Inflammatory macrophage treated with lipopolysaccharide for 1 hour (primary cell): ENCODE results near the gene CHRNB1.

Source experiments
- DNase-seq, 2 donors: peaks; one replicate each; pipeline ENCODE4 v3.0.0-alpha.2; 2020 to 2022

Gene CHRNB1, protein sequence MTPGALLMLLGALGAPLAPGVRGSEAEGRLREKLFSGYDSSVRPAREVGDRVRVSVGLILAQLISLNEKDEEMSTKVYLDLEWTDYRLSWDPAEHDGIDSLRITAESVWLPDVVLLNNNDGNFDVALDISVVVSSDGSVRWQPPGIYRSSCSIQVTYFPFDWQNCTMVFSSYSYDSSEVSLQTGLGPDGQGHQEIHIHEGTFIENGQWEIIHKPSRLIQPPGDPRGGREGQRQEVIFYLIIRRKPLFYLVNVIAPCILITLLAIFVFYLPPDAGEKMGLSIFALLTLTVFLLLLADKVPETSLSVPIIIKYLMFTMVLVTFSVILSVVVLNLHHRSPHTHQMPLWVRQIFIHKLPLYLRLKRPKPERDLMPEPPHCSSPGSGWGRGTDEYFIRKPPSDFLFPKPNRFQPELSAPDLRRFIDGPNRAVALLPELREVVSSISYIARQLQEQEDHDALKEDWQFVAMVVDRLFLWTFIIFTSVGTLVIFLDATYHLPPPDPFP

DNA sequence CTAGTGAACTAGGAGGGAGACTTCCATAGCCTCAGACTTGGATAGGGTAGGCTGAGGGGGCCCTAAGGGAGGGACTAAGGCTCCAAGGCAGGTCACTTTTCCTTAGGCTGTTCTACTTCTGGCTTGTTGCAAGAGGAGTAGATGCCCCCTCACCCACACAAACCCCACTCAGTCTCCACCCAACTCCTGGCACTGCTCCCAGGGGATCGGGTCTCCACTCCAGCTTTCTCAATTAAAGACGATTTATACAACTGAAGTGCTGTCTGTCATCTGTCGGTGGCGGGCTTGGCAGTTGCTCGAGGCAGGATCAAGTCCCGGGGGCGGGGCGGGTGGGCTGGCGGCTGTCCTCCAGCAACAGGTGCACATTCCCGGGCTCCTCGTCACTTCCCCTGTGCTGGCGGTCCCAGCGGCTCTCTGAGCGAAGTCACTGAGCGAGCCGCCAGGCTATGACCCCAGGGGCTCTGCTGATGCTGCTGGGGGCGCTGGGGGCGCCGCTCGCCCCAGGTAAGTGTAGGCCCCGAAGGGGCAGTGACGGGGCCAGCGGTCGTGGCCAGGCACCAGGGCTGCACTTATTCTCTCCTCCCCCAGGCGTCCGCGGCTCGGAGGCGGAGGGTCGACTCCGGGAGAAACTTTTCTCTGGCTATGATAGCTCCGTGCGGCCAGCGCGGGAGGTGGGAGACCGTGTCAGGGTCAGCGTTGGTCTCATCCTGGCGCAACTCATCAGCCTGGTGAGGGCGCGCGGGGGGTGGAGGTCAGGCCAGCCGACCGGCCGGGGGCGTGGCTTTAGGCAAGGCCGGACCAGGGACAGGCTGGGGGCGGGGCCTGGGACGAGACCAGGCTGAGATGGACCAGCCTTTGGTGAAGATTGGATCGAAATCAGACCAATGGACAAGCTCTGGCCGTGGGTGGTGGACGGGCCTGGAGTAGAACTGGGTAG is at the start of gene CHRNB1:
Gene CHRNB1 (plus strand): TSS at position 380 of the 937 bp plus-strand sequence. CDS start 67 bp downstream, at position 447.
- DNase-seq, result peak; percentile 52 to 73

DNA sequence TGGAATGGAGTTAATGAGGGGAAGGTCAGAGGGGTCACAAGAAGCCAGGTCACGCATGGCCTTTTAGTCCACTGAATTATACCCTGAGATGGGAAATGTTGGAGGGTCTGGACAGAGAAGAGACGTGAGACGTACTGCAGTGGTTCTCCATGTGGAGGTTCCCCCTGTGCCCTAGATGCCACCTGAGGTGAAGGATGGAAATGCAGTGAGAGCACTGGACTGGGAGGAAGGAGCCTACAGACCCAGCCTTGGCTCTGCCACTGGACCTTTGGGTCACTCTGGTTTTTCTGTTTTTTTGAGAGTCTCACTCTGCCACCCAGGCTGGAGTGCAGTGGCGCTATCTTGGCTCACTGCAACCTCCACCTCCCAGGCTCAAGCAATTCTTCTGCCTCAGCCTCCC is 48.7 kb upstream of the CHRNB1 start:
- no peak for DNase-seq

DNA sequence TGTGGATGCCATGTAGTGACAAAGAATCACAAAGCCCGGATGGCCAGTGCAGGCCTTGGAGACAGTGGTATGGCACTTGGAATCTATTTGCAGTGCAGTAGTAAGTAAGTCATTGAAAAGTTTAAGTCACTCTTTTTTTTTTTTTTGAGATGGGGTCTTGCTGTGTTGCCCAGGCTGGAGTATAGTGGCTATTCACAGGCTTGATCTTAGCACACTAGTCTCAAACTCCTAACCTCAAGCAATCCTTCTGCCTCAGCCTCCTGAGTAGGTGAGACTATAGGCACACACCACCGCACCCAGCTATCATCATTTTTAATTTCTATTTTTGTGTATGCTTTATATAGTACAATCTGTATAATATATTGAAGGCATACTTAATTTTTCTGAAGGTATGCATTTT is 46.2 kb upstream of the CHRNB1 start:
- DNase-seq, result no peak

DNA sequence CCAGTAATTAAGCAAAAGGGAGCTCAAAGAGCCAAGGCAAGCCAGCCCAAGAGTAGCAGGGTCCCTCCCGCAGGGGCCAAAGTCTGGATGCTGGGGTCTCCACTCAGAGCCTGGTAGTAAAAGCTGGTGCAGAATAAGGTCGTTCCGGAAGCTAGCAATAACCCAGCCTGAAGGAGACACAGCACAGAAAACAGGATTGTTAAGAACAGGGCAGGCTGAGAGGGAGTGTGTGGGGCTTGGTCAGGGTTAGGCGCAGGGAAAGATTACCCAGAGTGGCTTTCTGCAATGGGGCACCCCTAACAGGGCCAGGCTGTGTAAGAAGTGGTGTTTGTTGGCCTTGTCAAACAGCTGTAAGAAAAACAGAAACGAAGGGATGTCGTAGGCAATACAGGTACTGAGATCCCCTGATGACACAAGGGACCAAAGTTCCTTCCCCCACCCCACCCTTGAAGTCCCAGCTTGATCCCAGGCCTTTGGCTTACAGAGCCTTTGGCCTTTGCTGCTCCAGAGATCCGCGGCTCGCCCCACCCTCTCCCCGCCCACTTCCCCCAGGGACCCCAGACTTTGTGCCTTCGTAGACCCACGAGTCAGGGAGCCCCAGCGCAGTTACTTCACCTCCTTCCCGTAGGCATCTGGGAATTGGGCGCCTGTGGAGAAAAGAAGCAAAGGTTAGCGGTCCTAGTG is 41.7 kb upstream of the CHRNB1 start:
- peak in 1 of 2 donors; percentile 2 for DNase-seq

DNA sequence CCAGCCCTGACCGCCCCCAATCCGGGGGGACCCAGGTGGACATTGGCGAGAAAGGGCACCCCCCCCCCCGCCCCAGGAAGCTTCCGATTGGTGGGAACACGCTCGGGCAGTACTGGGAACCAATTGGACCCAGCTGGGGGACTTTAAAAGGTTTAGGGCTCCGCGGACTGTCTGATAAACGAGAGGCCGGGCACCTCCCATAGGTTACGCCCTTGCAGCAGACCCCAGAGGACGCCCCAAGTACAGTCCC is 41.2 kb upstream of the CHRNB1 start:
- no peak for DNase-seq

DNA sequence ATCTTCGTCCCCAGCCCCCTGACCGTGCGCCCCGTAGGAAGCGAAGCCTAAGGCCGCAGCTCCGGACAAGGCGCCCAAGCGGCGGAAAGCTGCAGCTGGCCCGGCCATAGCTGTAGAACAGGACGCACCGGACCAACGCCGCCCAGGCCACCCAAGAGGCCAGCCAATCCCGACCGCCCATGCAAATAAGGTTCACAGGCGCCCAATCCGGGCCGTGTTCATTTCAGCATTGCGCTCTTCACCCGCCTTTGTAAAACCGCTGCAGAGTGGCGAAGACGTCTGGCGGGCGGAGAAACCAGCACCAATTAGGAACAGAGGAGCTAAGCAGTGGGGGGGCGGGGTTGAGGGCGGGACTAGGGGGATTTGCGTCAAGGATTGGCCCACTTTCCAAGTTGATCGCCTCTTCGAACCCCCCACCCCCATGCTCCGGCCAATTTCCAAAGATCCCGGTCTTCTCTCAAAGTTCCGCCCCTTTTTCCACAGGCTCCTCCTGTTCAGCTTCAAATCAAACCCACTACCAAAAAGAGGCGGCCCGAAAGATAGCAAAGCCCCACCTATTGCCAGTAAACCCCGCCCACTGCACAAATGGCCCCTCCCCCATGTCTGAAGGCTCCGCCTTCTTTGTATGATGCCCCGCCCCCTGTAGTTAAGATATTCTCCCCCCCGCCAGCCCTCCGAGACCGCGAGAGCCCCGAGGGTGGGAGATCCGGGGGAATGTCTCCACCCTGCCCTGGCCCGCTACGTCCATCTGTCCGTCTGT is 40.7 kb upstream of the CHRNB1 start, which contains the start of gene TMEM256:
Gene TMEM256 (minus strand): TSS at position 121 of the 760 bp plus-strand sequence. CDS start 13 bp downstream, at position 108.
- DNase-seq, result peak; percentile 99

DNA sequence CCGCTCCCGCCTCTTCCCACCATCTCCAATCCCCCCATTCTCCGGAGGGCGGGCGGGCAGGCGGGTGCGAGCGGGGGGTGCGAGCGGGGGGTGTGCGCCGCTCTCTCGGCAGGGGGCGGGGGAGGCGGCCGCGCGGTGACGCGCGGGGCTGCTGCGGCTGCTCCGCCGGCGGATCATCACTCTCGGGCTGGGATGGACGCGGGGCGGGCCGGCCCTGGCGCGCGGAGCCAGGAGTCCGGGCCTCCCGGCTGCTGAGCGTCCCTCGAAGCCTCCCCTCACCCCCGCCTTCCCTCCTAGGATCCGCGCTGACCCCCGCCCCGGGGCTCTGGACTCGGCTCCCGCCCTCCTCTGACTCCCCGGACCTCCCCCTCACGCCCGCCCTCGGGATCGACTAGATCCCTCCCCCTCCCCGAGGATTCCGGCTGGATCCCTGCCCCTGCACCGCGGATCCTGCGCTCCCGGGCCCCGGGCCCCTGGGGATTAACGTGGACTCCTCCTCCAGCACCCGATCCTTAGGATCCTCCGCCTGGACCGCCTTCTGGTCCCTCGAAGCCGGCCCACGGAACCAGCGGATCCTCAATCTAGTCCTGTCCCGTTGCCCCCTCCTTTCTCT is 40.0 kb upstream of the CHRNB1 start:
- no peak for DNase-seq

DNA sequence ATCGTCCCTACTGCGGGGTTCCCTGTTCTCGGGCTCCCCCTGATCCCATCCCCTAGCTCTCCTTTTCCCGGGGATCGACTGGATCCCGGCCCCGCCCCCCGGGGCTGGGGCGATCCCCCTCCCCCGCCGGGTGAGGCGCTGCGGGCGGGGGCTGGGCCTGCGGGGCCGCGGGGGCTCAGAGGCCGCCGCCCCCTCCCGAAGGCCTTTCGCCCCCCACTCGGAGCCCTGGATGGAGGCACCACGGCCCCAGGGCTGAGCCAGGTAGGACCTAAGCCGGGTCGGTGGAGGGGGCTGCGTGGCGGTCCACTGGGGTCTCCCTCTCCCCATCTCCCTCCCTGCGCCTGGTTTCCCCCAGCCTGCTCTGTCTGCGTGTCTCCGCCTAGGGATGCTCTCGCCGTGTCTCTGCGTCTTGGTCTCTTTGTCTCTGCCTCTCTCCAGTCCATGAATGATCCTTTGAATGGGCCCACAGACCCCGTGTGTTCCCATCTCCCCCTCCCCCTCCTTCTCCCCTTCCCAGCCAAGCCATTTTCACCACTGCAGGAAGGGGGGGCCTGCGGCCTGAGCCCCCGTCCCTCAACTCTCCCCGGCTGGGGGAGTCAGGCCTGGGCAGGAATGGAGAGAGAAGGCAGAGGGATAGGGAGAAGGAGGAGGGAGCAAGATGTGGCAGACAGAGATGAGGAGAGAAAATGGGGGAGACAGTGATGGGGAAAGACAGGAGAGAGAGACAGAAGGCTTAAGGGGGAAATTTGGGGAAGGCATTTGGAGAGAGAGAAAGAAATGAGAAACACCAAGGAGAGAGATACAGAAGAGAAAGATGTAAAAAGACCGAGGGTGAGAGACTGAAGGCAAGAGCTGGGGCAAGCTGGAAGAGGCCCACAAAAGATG is 39.3 kb upstream of the CHRNB1 start:
- no peak for DNase-seq

DNA sequence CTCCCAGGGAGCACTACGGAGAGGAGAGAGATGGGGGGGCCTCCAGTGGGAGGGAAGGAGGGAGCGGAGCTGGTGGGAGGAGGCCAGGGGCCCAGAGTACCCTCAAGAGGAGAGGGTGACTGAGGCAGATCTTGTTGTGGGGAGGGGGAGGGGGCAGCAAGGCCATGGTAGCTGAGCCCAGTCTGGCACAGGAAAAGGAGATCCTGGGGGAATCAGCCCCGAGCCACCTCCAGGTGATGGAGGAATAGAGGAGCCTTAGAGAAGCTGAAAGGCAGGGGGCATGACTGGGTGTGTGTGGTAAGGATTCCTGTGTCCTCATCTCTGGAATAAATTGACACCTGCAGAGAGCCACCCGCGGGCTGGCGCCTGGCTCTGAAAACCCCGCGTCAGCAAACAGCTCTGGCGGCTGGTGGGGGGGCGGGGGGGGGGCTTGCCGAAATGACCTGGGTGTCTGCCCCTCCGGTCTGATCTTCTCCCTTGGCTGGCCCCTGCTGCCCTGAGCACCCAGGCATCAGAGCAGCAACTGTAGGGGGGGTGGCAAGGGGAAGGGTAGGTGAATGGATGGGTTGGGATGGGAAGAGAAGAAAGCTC is 38.5 kb upstream of the CHRNB1 start:
- DNase-seq, result no peak

DNA sequence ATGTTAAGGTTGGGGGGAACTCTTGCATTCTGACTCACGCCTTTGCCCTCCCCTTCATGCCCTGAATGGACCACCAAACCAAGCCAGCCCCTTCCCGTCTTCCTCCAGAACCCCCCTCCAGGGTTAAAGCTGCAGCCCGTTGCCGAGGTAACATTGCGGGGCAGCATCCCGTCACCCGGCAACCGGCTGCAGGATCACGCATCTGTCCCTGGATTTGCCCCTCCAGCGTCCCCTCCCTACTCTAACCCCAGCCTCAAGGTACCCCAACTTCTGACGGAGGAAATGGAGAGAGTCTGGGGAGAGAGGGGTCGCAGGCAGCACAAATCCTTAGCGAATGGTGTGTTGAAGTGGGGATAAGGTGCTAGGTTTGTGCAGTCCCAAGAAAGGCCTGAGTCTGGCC is 37.8 kb upstream of the CHRNB1 start:
- DNase-seq, result no peak

DNA sequence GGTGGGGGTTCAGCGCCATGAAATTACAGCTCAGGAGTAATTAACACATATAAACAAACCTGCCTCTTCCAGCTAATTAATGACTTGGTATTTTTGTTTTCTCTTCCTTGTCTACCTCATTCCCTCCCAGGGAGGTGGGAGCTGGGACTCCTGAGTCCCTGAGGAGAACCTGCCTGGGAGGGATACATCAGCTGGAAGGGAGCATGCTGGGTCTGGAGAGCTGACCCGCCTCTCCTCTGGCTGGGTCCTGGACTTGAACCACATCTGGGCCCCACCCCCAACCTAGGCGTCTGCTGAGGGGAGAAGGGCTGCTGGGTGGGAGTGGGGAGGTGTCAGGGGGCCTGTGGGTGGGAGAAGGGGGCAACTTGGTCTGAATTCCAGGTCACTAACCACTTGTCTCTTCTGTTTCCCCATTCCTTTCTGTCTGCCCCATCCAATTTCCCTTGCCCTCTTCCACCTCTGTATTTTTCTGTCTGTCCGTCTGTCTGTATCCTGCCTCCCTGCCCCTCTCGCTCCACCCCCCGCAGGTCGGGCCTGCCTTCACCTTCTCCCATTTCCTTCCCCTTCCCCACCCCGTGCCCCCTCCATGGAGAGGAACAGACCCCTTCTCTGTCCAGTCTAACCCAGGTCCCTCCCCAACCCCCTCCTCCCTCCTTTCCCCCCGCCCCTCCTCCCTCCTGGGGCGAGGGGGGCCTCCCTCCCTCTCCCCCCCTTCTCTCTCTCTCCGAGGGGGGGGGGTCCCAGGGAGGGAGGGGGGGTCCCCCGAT is 37.2 kb upstream of the CHRNB1 start, which contains the start of gene NLGN2:
Gene NLGN2 (plus strand): TSS at position 361 of the 767 bp plus-strand sequence. CDS start 411 bp downstream, outside the sequence.
- DNase-seq, result no peak

DNA sequence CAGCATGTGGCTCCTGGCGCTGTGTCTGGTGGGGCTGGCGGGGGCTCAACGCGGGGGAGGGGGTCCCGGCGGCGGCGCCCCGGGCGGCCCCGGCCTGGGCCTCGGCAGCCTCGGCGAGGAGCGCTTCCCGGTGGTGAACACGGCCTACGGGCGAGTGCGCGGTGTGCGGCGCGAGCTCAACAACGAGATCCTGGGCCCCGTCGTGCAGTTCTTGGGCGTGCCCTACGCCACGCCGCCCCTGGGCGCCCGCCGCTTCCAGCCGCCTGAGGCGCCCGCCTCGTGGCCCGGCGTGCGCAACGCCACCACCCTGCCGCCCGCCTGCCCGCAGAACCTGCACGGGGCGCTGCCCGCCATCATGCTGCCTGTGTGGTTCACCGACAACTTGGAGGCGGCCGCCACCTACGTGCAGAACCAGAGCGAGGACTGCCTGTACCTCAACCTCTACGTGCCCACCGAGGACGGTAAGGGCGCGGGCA is 36.6 kb upstream of the CHRNB1 start:
- no peak for DNase-seq

DNA sequence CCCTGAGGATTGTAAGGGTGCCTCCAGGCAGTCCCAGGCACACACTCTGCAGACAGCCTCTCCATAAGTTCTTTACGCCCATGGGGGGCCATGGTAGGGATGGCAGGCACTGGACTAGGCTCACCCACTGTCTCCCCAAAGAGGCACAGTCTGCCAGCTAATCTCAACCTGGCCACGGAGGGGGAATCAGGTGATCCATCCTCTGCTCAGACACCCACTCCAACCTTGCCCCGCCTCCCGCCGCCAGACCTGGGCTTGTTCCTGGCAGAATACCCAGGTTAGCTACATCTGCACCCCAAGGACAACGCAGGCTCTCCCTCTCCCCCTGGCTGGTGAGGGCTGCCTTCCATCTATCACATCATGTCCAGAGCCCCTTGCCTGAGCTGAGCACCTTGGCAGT is 36.0 kb upstream of the CHRNB1 start:
- no peak for DNase-seq

DNA sequence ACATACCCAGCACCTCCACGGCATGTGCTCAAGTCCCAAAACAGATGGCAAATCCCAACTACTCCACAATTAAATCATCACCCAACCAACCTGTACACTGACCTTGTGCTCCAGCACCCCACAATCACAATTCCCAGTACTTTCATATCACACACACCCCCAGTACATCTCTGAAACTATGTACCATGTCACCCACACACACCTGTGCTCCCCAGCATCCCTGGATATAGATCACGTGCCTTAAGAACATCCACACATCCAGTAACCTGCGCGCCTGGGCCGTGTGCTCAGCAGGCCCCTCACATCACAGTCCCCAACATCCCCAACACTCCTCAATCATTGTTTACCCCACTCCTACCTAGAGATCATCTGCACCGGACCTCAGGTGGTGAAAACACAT is 35.1 kb upstream of the CHRNB1 start:
- DNase-seq, result no peak

DNA sequence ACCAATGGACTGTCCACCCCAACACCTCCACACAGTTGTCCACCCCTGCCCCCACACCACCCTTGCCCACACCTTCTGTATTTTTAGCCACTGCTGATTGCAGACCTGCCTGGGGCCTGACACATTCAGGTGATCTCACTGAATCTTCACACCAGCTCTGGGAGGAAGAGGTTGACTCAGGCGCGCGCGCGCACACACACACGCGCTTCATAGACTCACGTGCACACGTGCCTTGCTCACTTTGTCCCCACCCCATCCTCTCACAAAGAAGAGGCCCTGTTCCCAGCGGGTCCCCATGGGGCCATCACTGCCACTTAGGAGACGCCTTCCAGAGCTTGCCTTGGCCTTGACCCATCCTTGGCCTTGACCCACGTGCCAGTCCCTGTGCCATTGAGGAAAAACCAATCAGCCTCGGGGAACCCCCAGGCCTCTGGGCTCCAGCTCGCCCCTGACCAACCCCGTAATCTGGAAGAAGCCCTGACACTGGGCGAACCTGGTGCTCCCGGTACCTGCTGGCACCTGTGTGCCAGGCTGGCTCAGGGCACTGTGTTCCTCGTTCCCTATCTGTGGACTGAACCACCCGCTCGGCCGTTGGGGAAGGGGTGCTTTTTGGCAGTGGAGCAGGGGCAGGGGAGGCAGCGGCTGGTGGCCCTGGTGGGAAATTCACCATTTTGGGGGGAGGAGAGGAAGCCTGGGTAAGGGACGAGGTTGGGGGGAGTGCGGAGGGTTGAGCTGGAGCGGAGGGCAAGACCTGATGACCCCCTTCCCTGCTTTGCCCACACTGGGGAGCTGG is 34.0 kb upstream of the CHRNB1 start:
- DNase-seq, result no peak

DNA sequence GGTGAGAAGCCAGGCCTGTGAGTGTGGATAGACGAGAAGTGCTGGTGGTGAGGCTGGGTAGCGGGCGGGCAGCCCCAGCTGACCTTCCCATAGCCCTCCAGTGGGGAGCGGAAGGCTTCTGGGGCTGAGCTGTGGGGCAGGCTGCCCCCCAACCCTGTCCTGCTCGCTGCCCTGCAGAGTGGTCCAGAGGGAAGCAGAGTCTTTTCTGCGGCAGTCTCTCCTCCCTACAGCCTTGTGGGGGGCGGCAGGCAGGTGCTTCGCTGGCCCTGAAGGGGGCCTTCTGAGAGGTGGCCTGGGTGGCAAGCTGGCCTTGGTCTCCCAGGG is 33.5 kb upstream of the CHRNB1 start:
- DNase-seq, result no peak

DNA sequence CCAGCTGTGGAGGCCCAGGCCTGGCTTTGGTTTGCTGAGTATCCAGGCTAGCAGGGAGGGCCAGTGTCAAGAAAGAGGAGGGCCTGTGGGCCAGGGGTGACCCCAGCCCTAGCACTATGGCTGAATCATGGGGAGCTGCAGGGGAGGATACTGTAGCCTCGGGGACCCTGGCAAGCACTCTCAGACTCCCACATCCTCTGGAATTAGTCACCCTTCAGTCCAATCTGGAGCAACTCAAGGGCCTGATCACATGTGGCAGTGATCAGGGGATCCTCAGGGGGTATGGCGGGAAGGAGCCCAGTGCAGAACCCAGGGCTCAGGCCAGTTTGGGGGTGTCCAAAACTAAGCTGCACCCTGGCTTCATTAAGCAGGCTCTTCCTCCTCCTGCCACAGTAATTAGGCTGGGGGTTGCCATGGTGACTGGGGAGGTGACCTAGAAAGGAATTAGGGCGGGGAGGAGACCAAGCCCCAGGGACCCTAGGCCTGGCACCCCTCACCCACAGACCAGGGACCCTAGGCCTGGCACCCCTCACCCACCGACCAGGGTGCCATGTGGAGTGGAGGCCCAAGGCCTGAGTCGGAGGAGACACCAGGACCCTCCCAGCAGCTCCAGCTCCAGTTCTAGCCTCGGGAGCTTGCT is 31.4 kb upstream of the CHRNB1 start:
- no peak for DNase-seq

DNA sequence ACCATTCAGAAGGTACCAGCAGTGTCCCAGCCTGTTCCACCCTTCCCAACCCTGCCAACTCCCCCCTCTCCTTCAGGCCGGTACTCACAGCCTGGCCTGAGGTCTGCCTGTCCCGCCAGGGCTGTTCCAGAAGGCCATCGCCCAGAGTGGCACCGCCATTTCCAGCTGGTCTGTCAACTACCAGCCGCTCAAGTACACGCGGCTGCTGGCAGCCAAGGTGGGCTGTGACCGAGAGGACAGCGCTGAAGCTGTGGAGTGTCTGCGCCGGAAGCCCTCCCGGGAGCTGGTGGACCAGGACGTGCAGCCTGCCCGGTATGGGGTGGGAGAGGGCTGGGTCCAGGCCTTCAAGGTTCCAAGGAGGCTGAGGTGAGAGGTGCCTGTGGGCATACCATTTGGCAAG is 30.0 kb upstream of the CHRNB1 start:
- DNase-seq, result no peak
